Measurements from ENCODE around the gene MTPN. TPM values are rescaled to one million over a fixed set of nuclear protein-coding genes. Genes with fewer than 3 reads are reported as not detected.
A peak's percentile ranks its signal among the peaks of the same experiment; 100 is the strongest.

MTPN gene
- total RNA-seq, 2 experiments from 2014 or later: 128 to 168 TPM

DNA sequence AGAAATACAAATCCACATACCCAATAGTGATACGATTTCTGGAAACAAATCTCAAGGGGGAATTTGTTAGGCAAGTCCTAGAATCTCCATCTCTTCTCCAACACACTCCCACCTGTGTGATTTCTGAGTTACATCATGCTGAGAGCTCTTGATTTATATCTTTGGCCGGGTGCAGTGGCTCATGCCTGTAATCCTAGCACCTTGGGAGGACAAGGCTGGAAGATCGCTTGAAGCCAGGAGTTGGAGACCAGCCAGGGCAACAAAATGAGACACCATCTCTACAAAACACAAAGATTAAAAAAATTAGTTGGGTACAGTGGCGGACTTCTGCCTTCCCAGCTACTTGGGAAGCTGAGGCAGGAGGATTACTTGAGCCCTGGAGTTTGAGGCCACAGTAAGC is 1.5 kb upstream of the MTPN start:
- Mint-ChIP-seq H3K9me3 (no peaks in the 10 kb centered on the region), H3K27me3 (no peaks in the 10 kb centered on the region), H3K27ac (no peak overlapping the region), H3K4me3 (no peak overlapping the region), H3K36me3 (ENCODE audit: low read depth) (peaks cover 11% of the 10 kb centered on the region), H3K4me1 (peaks cover 66% of the 10 kb centered on the region)
- ChIA-PET POLR2A (no interaction called here), CTCF (interaction anchor here (1.1 kb wide), 2 partner anchors 12 to 16 kb away, joined by 3 read pairs; no protein-coding TSS in a partner anchor)
- no peak for DNase-seq

- H3K27ac Mint-ChIP-seq: peak overlapping the region; percentile 91
- CTCF ChIA-PET: interaction anchor here (1.1 kb wide), 1 partner anchor 17 kb away, joined by 3 read pairs; no protein-coding TSS in a partner anchor
- POLR2A ChIA-PET: no interaction called here
- H3K4me1 Mint-ChIP-seq: peaks cover 73% of the 10 kb centered on the region
- H3K36me3 Mint-ChIP-seq (ENCODE audit: low read depth): peaks cover 15% of the 10 kb centered on the region
- H3K27me3 Mint-ChIP-seq: no peaks in the 10 kb centered on the region
- DNase-seq: no peak
- peak overlapping the region; percentile 98 for H3K4me3 Mint-ChIP-seq
- no peaks in the 10 kb centered on the region for H3K9me3 Mint-ChIP-seq
These were observed 545 bp upstream of the MTPN start for GRCh38 chr7:135977742-135978066.

DNA sequence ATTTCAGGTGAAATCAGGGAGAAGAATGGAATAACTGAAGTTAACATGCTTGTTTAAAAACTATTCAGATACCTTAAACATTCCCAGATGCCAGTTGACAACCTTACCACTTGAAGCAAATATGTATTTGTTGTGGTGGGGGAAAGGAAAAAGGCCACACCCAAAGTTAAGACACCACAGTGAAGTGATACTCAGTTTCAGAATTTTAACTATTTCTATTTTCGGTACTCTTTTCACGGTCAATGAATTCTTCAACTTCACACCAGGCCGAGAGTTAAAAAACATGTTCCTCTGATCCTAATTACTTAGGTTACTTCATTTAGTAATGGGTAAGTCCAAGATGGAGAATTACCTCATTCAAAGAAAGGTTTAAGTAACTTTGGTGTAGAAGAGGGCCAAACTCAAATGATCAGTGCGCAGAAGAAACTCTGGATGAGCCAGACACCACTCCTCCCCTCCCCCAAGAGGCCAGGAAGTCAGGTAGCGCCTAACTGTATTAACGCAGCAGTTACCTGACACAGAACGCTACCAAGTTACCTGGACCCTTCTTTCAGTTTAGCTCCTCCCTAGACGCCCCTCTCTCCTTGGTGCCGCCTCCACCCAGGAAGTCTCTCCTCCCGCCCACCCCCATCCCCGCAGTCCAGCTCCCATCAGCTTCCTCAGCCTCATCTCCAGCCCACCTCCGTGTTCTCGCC is 700 bp downstream of the MTPN start:
- DNase-seq: peak; percentile 55
- H3K9me3 Mint-ChIP-seq: no peaks in the 10 kb centered on the region
- CTCF ChIA-PET: no interaction called here
- H3K36me3 Mint-ChIP-seq (ENCODE audit: low read depth): peaks cover 24% of the 10 kb centered on the region
- POLR2A ChIA-PET: no interaction called here
- peak overlapping the region; percentile 98 for H3K4me3 Mint-ChIP-seq
- no peaks in the 10 kb centered on the region for H3K27me3 Mint-ChIP-seq
- peak overlapping the region; percentile 91 for H3K27ac Mint-ChIP-seq
- H3K4me1 Mint-ChIP-seq: peaks cover 70% of the 10 kb centered on the region

DNA sequence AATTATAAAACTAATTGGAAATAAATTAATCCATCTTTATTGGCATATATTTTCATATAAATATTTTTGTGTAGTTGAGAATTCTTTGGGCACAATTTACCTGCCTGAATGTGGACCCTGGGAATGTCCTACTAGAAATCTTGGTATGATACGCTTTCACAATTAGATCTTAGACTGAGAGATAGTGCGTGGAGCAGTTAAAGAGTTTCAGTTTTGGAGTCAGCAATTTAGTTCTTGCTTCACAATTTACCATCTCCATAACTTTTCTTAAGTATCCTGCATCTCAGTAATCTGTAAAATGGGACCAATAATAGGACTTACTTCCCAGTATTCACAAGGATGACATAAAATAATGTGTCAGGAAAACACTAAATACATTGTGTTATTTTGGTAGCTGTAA is 2.0 kb downstream of the MTPN start:
- ChIA-PET CTCF (no interaction called here), POLR2A (no interaction called here)
- Mint-ChIP-seq H3K27me3 (no peaks in the 10 kb centered on the region), H3K36me3 (ENCODE audit: low read depth) (peaks cover 27% of the 10 kb centered on the region), H3K4me1 (peaks cover 64% of the 10 kb centered on the region), H3K9me3 (no peaks in the 10 kb centered on the region), H3K27ac (peak overlapping the region; percentile 5), H3K4me3 (peak overlapping the region; percentile 98)
- no peak for DNase-seq

- no peak overlapping the region for H3K27ac Mint-ChIP-seq
- ChIA-PET CTCF (no interaction called here), POLR2A (no interaction called here)
- no peak for DNase-seq
- peaks cover 32% of the 10 kb centered on the region for H3K36me3 Mint-ChIP-seq (ENCODE audit: low read depth)
- H3K27me3 Mint-ChIP-seq: no peaks in the 10 kb centered on the region
- peak overlapping the region; percentile 47 for H3K4me3 Mint-ChIP-seq
- H3K9me3 Mint-ChIP-seq: no peaks in the 10 kb centered on the region
- peaks cover 63% of the 10 kb centered on the region for H3K4me1 Mint-ChIP-seq
These were observed 2.5 kb downstream of the MTPN start for GRCh38 chr7:135974667-135975066.

- no peak overlapping the region for H3K27ac Mint-ChIP-seq
- ChIA-PET CTCF (no interaction called here), POLR2A (no interaction called here)
- no peak for DNase-seq
- peaks cover 56% of the 10 kb centered on the region for H3K36me3 Mint-ChIP-seq (ENCODE audit: low read depth)
- H3K4me3 Mint-ChIP-seq: no peak overlapping the region
- H3K27me3 Mint-ChIP-seq: no peaks in the 10 kb centered on the region
- no peaks in the 10 kb centered on the region for H3K9me3 Mint-ChIP-seq
- peaks cover 73% of the 10 kb centered on the region for H3K4me1 Mint-ChIP-seq
These were observed 5.8 kb downstream of the MTPN start for GRCh38 chr7:135971366-135971725.

GRCh38 chr7:135970682-135971365 is 6.3 kb downstream of the MTPN start:
- Mint-ChIP-seq H3K36me3 (ENCODE audit: low read depth) (peaks cover 56% of the 10 kb centered on the region), H3K4me1 (peaks cover 74% of the 10 kb centered on the region)
- CTCF ChIA-PET: interaction anchor here (0.7 kb wide), 1 partner anchor 264 kb away, joined by 3 read pairs; no protein-coding TSS in a partner anchor

DNA sequence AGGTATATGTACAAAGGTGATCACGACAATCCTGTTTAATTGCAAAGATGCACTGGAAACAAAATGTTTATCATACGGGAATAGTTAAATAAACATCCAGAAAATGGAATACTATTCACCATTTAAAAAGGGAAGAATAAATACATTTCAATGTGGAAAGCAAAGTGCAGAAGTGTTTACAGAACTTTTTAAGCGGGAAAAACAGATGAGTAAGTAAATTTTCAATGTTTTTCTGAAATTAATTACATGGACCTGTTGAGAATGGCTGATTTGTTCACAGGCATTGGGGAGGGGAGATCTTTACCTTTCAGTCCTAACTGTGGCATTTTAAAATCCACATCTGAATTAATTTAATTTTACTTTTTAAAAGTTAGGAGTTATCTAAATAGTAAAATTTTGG is 7.1 kb downstream of the MTPN start:
- no peak overlapping the region for H3K27ac Mint-ChIP-seq
- POLR2A ChIA-PET: interaction anchor here (0.7 kb wide), 1 partner anchor 32 kb away, joined by 3 read pairs; no protein-coding TSS in a partner anchor
- CTCF ChIA-PET: interaction anchor here (0.7 kb wide), 1 partner anchor 263 kb away, joined by 3 read pairs; no protein-coding TSS in a partner anchor
- H3K27me3 Mint-ChIP-seq: no peaks in the 10 kb centered on the region
- H3K9me3 Mint-ChIP-seq: no peaks in the 10 kb centered on the region
- H3K4me1 Mint-ChIP-seq: peaks cover 73% of the 10 kb centered on the region
- H3K4me3 Mint-ChIP-seq: no peak overlapping the region
- no peak for DNase-seq
- peaks cover 55% of the 10 kb centered on the region for H3K36me3 Mint-ChIP-seq (ENCODE audit: low read depth)

More at GRCh38 chr7:135970682-135971365, 6.3 kb downstream of the MTPN start:
- no peak overlapping the region for H3K27ac Mint-ChIP-seq
- no peaks in the 10 kb centered on the region for H3K9me3 Mint-ChIP-seq
- no peaks in the 10 kb centered on the region for H3K27me3 Mint-ChIP-seq
- DNase-seq: no peak
- no peak overlapping the region for H3K4me3 Mint-ChIP-seq
- POLR2A ChIA-PET: no interaction called here

DNA sequence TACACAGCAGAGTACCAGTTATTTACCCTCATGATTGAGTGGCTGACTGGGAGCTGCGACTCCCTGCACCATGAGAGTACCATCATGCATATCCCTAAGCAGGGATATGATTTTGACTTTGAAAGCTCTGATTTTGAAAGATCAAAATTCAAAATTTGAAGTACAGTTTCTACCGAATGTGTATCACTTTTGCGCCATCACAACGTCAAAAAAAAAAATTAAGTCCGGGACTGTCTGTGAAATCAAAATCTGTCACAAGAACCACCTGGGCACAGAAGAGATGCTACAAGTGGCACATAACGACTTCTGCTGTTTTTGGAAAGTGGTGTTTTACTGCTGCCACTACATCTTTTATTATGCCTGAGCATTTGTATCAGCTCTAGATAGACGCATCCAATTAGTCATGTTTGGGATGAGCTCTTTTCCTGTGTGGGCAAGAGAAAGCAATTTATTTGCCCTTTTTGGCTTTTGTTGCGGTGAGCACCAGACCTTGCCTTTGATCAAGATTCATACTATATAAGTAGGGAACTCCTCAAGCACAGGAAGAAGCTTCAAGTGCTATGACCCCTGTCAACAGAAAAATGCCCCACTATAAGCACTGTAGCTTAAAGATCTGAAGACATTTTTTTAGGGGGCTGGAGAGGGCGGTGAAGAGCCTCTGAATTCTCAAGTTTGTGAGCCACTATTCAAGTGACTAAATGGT is 10.7 kb downstream of the MTPN start:
- H3K9me3 Mint-ChIP-seq: no peaks in the 10 kb centered on the region
- DNase-seq: no peak
- peaks cover 39% of the 10 kb centered on the region for H3K36me3 Mint-ChIP-seq (ENCODE audit: low read depth)
- H3K4me1 Mint-ChIP-seq: peaks cover 65% of the 10 kb centered on the region
- H3K4me3 Mint-ChIP-seq: no peak overlapping the region
- ChIA-PET CTCF (interaction anchor here (0.9 kb wide), 1 partner anchor 12 kb away, joined by 3 read pairs; no protein-coding TSS in a partner anchor), POLR2A (no interaction called here)
- H3K27ac Mint-ChIP-seq: no peak overlapping the region
- no peaks in the 10 kb centered on the region for H3K27me3 Mint-ChIP-seq

- DNase-seq: no peak
- peaks cover 60% of the 10 kb centered on the region for H3K4me1 Mint-ChIP-seq
- H3K27ac Mint-ChIP-seq: no peak overlapping the region
- H3K36me3 Mint-ChIP-seq (ENCODE audit: low read depth): peaks cover 37% of the 10 kb centered on the region
- no peaks in the 10 kb centered on the region for H3K27me3 Mint-ChIP-seq
- ChIA-PET POLR2A (no interaction called here), CTCF (interaction anchor here (0.8 kb wide), 1 partner anchor 20 kb away, joined by 3 read pairs; no protein-coding TSS in a partner anchor)
- H3K4me3 Mint-ChIP-seq: no peak overlapping the region
- H3K9me3 Mint-ChIP-seq: no peaks in the 10 kb centered on the region
These were observed 11.6 kb downstream of the MTPN start for GRCh38 chr7:135965602-135966001.

- peaks cover 39% of the 10 kb centered on the region for H3K36me3 Mint-ChIP-seq (ENCODE audit: low read depth)
- H3K4me1 Mint-ChIP-seq: peaks cover 58% of the 10 kb centered on the region
- H3K9me3 Mint-ChIP-seq: no peaks in the 10 kb centered on the region
- no peak overlapping the region for H3K27ac Mint-ChIP-seq
- DNase-seq: no peak
- no peak overlapping the region for H3K4me3 Mint-ChIP-seq
- ChIA-PET POLR2A (no interaction called here), CTCF (interaction anchor here (0.8 kb wide), 1 partner anchor 19 kb away, joined by 3 read pairs; no protein-coding TSS in a partner anchor)
- no peaks in the 10 kb centered on the region for H3K27me3 Mint-ChIP-seq
These were observed 12.4 kb downstream of the MTPN start for GRCh38 chr7:135964791-135965190.

GRCh38 chr7:135964274-135964673 is 12.9 kb downstream of the MTPN start:
- H3K36me3 Mint-ChIP-seq (ENCODE audit: low read depth): peaks cover 40% of the 10 kb centered on the region
- no peak overlapping the region for H3K4me3 Mint-ChIP-seq

DNA sequence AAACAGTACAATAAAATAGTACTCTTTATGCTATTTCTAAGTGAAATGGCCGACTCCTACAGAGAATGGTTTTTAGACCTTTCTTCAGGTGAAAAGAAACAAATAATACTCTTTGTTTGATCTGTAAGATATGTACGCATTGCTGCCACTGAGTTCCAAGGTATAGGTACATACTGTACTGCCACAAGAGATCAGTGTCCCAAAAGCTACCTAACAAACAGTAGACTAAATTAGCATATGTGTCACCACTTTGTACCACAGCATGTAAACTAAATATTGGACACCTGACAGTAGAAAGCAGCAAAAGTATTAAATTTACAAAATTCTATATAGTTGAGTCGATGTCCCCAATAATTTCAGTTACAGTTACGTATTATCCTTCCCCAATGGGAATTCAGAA is 14.4 kb downstream of the MTPN start:
- Mint-ChIP-seq H3K9me3 (no peaks in the 10 kb centered on the region), H3K27ac (no peak overlapping the region), H3K36me3 (ENCODE audit: low read depth) (peaks cover 31% of the 10 kb centered on the region), H3K27me3 (no peaks in the 10 kb centered on the region), H3K4me3 (no peak overlapping the region), H3K4me1 (peaks cover 44% of the 10 kb centered on the region)
- no peak for DNase-seq
- CTCF ChIA-PET: no interaction called here
- POLR2A ChIA-PET: no interaction called here

More at GRCh38 chr7:135964274-135964673, 12.9 kb downstream of the MTPN start:
- Mint-ChIP-seq H3K27me3 (no peaks in the 10 kb centered on the region), H3K27ac (no peak overlapping the region), H3K4me1 (peaks cover 55% of the 10 kb centered on the region), H3K9me3 (no peaks in the 10 kb centered on the region)
- DNase-seq: no peak
- ChIA-PET POLR2A (no interaction called here), CTCF (no interaction called here)
